A549 treated with dexamethasone at 1 μM for 4 hours (cell line): Measurements from ENCODE around the gene IL5RA. TPM values are rescaled to one million over a fixed set of nuclear protein-coding genes. Genes with fewer than 3 reads are reported as not detected.

ENCODE experiments used
- total RNA-seq: library from RNA; stranded (reverse); fragments of 200-300 nt; extraction: Qiagen RNA extraction; gene quantifications from 5 replicates; pipeline ENCODE4 v1.2.3, GENCODE V29; 2022

Gene IL5RA, protein sequence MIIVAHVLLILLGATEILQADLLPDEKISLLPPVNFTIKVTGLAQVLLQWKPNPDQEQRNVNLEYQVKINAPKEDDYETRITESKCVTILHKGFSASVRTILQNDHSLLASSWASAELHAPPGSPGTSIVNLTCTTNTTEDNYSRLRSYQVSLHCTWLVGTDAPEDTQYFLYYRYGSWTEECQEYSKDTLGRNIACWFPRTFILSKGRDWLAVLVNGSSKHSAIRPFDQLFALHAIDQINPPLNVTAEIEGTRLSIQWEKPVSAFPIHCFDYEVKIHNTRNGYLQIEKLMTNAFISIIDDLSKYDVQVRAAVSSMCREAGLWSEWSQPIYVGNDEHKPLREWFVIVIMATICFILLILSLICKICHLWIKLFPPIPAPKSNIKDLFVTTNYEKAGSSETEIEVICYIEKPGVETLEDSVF
- total RNA-seq = not detected in 5 replicates

DNA sequence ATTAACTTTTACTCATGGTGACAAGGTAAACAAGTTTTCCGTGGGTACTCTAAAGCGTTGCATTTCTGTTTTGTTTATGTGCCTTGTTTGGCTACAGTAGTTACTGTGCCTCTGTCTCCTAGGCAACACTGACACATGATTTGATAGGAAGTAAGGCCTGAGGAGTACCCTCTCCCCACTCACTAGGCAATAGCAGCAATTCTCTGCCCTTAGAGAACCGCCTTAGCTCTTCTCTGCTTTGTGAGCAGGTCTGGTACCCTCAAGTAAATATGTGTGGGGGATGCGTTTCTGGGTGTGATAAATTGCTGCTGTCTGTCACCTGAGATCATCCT is at the start of gene IL5RA:
TSS of gene IL5RA (minus strand) at position 76 of the 332 bp plus-strand sequence. CDS start 5,390 bp downstream, outside the sequence.

GRCh38 chr3:3126477-3127431 is 16.6 kb upstream of the IL5RA start, which contains the start of gene TRNT1:
TSS of gene TRNT1 (plus strand) at chr3:3126940. CDS start at chr3:3129041, 2,101 bp downstream.

Other genes starting within 250 kb of the IL5RA start
- 27.5 to 30.8 TPM (median 28.6 TPM) in 5 replicates for gene TRNT1, start 16.6 kb upstream of the IL5RA start, total RNA-seq
- 23.9 to 27.2 TPM (median 25.4 TPM) in 5 replicates for gene CRBN, start 69.3 kb upstream of the IL5RA start, total RNA-seq